Liver (tissue), 9 donors: ENCODE measurements around the gene RNF175. TPM values are rescaled to one million over a fixed set of nuclear protein-coding genes. Genes with fewer than 3 reads are reported as not detected.

ENCODE experiments used
- DNase-seq: peaks from one replicate; pipeline ENCODE4 v3.0.0-alpha.2; 2017; ENCODE audit warnings: low spot score
- H3K27ac ChIP-seq, 2 donors: one replicate each; pipeline ENCODE4 v1.7.0; 2013; ENCODE audit warnings: inconsistent platforms in 2 of 2, low read length in 2 of 2, control low read depth in 1 of 2, low read depth in 1 of 2, mild to moderate bottlenecking in 1 of 2
- H3K27me3 ChIP-seq, 4 donors: one replicate each; pipeline versions ENCODE4 v1.6.1 to v1.7.0; 2013; ENCODE audit warnings: low read length in 3 of 4, inconsistent platforms in 1 of 4, mild to moderate bottlenecking in 1 of 4, moderate library complexity in 1 of 4; ENCODE audit not compliant: control insufficient read depth in 4 of 4, insufficient read depth in 4 of 4
- H3K36me3 ChIP-seq, 4 donors: one replicate each; pipeline versions ENCODE4 v1.6.1 to v1.7.0; 2013; ENCODE audit warnings: low read length in 3 of 4, mild to moderate bottlenecking in 3 of 4, low read depth in 1 of 4, moderate library complexity in 1 of 4; ENCODE audit not compliant: control insufficient read depth in 4 of 4, insufficient read depth in 3 of 4
- H3K4me1 ChIP-seq, 4 donors: one replicate each; pipeline versions ENCODE4 v1.6.1 to v1.7.0; 2013; ENCODE audit warnings: low read length in 3 of 4, mild to moderate bottlenecking in 3 of 4, moderate library complexity in 1 of 4; ENCODE audit not compliant: control insufficient read depth in 4 of 4, insufficient read depth in 4 of 4
- H3K4me3 ChIP-seq, 3 donors: one replicate each; pipeline versions ENCODE4 v1.6.1 to v1.7.0; 2013; ENCODE audit warnings: low read length in 3 of 3, control low read depth in 1 of 3, low read depth in 1 of 3, mild to moderate bottlenecking in 1 of 3
- H3K9ac ChIP-seq, 2 donors: one replicate each; pipeline ENCODE4 v1.7.0; 2013; ENCODE audit warnings: low read length in 2 of 2, mild to moderate bottlenecking in 2 of 2, moderate library complexity in 2 of 2, control low read depth in 1 of 2, low read depth in 1 of 2
- H3K9me3 ChIP-seq, 4 donors: one replicate each; pipeline versions ENCODE4 v1.6.1 to v1.7.0; 2013; ENCODE audit warnings: low read length in 3 of 4; ENCODE audit not compliant: control insufficient read depth in 4 of 4
- EGR1 ChIP-seq, 2 donors: IDR thresholded peaks; 2 replicates each; pipeline ENCODE4 v1.6.1; 2016 to 2018; ENCODE audit warnings: antibody characterized with exemption in 2 of 2, low read depth in 2 of 2
- FOXA1 ChIP-seq: IDR thresholded peaks from 2 replicates; pipeline ENCODE4 v1.6.1; 2016; ENCODE audit warnings: antibody characterized with exemption
- FOXA2 ChIP-seq: IDR thresholded peaks from 2 replicates; pipeline ENCODE4 v1.6.1; 2016; ENCODE audit warnings: antibody characterized with exemption
- GABPA ChIP-seq, 2 donors: IDR thresholded peaks in 1 of 2; conservative IDR thresholded peaks in 1 of 2; 2 replicates each; pipeline ENCODE4 v1.6.1; 2016; ENCODE audit warnings: antibody characterized with exemption in 2 of 2, mild to moderate bottlenecking in 1 of 2, moderate library complexity in 1 of 2
- HNF4A ChIP-seq, 2 donors: conservative IDR thresholded peaks; 2 replicates each; pipeline ENCODE4 v1.6.1; 2016; ENCODE audit warnings: antibody characterized with exemption in 2 of 2, mild to moderate bottlenecking in 2 of 2
- HNF4G ChIP-seq: IDR thresholded peaks from 2 replicates; pipeline ENCODE4 v1.6.1; 2016; ENCODE audit warnings: antibody characterized with exemption
- JUND ChIP-seq, 2 donors: IDR thresholded peaks; 2 replicates each; pipeline ENCODE4 v1.6.1; 2016; ENCODE audit warnings: antibody characterized with exemption in 2 of 2
- RAD21 ChIP-seq, 2 donors: IDR thresholded peaks; 2 replicates each; pipeline ENCODE4 v1.6.1; 2016; ENCODE audit warnings: antibody characterized with exemption in 2 of 2, mild to moderate bottlenecking in 2 of 2
- RXRA ChIP-seq, 2 donors: IDR thresholded peaks; 2 replicates each; pipeline ENCODE4 v1.6.1; 2017 to 2018; ENCODE audit warnings: antibody characterized with exemption in 2 of 2, mild to moderate bottlenecking in 1 of 2
- SP1 ChIP-seq: IDR thresholded peaks from 2 replicates; pipeline ENCODE4 v1.6.1; 2018; ENCODE audit warnings: antibody characterized with exemption, mild to moderate bottlenecking
- TAF1 ChIP-seq: conservative IDR thresholded peaks from 2 replicates; pipeline ENCODE4 v1.6.1; 2016; ENCODE audit warnings: antibody characterized with exemption, mild to moderate bottlenecking
- YY1 ChIP-seq: IDR thresholded peaks from 2 replicates; pipeline ENCODE4 v1.6.1; 2016; ENCODE audit warnings: antibody characterized with exemption, mild to moderate bottlenecking
- WGBS: extraction: QIAGEN DNeasy Blood & Tissue Kit; methylation state at CpG from one replicate; pipeline ENCODE4 v1.1.7; 2013; 5-methylcytosine and 5-hydroxymethylcytosine counted together
- polyA plus RNA-seq, 2 donors: library from polyadenylated mRNA; stranded (reverse) in 1 of 2; unstranded in 1 of 2; fragments of 200-250 nt in 1 of 2; fragments of >200 nt in 1 of 2; fragmentation: Nextera tagmentation in 1 of 2; extraction: Ambion mirVana in 1 of 2; gene quantifications; one replicate each; pipeline versions ENCODE4 v1.2.1 to v1.2.3, GENCODE V29; 2013 to 2015
- total RNA-seq, 2 donors: library from RNA; depleted of rRNA; stranded (reverse); fragments of >200 nt; gene quantifications; one replicate each; pipeline ENCODE4 v1.2.3, GENCODE V29; 2014
- TF ChIP-seq, protein P1 (sequence below): IDR thresholded peaks from 2 replicates; pipeline ENCODE4 v1.6.1; 2016; ENCODE audit warnings: antibody characterized with exemption
- TF ChIP-seq, protein P2 (sequence below): fragments of 150-350 bp; IDR thresholded peaks from 2 replicates; pipeline ENCODE4 v1.5.1; 2017; ENCODE audit warnings: improper control_type of control experiment, low read depth, low read length; ENCODE audit not compliant: missing input control
- TF ChIP-seq, protein P3 (sequence below): IDR thresholded peaks from 2 replicates; pipeline ENCODE4 v1.6.1; 2016; ENCODE audit warnings: antibody characterized with exemption
- TF ChIP-seq, protein P4 (sequence below): IDR thresholded peaks from 2 replicates; pipeline ENCODE4 v1.6.1; 2016; ENCODE audit warnings: antibody characterized with exemption, mild to moderate bottlenecking
- donor health status: healthy.
- donor health status: healthy.
- donor health status: healthy.
- donor health status: healthy.
- donor health status: healthy.

Gene RNF175
- total and polyA plus RNA-seq, 4 donors, result 0.08 to 0.65 (median 0.24) TPM; not detected in 1

DNA sequence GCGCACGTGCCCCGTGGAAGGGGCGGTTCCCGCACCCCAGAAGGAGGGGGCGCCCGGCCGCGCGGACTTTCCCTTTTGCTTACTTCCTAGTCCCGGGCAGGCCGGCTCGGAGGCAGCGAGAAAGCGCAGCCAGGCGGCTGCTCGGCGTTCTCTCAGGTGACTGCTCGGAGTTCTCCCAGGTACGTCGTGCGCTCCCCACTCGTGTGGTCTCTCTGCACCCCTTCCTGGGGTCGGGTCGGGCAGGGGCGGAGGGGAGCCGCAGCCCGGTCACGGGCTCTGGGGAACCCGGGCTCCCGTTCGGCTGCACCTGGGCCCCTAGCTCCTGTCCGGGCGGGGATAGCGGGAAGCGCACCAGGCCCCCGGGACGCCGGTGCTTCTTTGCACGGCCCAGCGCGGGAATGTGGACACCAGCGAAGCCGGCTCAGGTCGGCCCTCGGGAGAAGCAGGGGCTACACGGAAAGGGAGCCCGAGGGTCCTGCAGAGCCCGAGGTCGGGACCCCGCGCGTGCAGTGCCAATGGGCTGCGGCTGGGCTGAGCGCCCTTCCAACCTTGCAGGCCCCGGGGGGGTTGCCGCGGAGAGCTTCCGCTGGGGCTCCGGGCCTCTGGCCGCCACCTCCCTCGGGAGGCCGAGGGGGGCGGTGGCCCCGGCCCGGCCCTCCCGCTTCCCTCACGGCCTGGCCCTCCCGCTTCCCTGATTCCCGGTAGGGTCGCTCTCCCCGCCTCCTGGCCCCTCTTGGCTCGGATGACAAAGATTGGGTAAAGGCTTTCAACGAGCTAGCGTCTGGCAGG lies 75.4 kb downstream of the RNF175 start, which contains the start of gene TLR2:
Gene TLR2, plus strand, starts transcription at position 99 of the 789 bp plus-strand sequence. CDS start 18,628 bp downstream, outside the sequence.
- Histone ChIP-seq H3K27ac (peak within 1 kb of the TSS; percentile 6 to 55), H3K4me1 (peaks cover 5 to 16% (median 10%) of the 10 kb centered on the region in 4 donors), H3K36me3 (peaks cover 0 to 4% (median 0%) of the 10 kb centered on the region in 4 donors), H3K9me3 (no peaks in the 10 kb centered on the region), H3K4me3 (peak within 1 kb of the TSS; percentile 65 to 73 (median 73)), H3K27me3 (no peaks in the 10 kb centered on the region), H3K9ac (peak within 1 kb of the TSS in 1 of 2 donors; percentile 58)
- peak; percentile 39 for DNase-seq
- TF ChIP-seq HNF4G (no peak), RXRA (IDR thresholded peaks at IDR 0.05) (peak in 1 of 2 donors; percentile 17), HNF4A (conservative IDR thresholded peaks at IDR 0.05) (peak in 1 of 2 donors; percentile 54), RAD21 (IDR thresholded peaks at IDR 0.05) (no peak), FOXA1 (no peak), YY1 (peak; percentile 33), TAF1 (no peak)
- TF ChIP-seq, protein P1, sequence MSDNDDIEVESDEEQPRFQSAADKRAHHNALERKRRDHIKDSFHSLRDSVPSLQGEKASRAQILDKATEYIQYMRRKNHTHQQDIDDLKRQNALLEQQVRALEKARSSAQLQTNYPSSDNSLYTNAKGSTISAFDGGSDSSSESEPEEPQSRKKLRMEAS, result no peak
- TF ChIP-seq, protein P2, sequence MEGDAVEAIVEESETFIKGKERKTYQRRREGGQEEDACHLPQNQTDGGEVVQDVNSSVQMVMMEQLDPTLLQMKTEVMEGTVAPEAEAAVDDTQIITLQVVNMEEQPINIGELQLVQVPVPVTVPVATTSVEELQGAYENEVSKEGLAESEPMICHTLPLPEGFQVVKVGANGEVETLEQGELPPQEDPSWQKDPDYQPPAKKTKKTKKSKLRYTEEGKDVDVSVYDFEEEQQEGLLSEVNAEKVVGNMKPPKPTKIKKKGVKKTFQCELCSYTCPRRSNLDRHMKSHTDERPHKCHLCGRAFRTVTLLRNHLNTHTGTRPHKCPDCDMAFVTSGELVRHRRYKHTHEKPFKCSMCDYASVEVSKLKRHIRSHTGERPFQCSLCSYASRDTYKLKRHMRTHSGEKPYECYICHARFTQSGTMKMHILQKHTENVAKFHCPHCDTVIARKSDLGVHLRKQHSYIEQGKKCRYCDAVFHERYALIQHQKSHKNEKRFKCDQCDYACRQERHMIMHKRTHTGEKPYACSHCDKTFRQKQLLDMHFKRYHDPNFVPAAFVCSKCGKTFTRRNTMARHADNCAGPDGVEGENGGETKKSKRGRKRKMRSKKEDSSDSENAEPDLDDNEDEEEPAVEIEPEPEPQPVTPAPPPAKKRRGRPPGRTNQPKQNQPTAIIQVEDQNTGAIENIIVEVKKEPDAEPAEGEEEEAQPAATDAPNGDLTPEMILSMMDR, result no peak
- TF ChIP-seq, protein P3, sequence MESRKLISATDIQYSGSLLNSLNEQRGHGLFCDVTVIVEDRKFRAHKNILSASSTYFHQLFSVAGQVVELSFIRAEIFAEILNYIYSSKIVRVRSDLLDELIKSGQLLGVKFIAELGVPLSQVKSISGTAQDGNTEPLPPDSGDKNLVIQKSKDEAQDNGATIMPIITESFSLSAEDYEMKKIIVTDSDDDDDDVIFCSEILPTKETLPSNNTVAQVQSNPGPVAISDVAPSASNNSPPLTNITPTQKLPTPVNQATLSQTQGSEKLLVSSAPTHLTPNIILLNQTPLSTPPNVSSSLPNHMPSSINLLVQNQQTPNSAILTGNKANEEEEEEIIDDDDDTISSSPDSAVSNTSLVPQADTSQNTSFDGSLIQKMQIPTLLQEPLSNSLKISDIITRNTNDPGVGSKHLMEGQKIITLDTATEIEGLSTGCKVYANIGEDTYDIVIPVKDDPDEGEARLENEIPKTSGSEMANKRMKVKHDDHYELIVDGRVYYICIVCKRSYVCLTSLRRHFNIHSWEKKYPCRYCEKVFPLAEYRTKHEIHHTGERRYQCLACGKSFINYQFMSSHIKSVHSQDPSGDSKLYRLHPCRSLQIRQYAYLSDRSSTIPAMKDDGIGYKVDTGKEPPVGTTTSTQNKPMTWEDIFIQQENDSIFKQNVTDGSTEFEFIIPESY, result no peak
- WGBS, result 1% methylated on average over 75 of the region's 75 CpGs

DNA sequence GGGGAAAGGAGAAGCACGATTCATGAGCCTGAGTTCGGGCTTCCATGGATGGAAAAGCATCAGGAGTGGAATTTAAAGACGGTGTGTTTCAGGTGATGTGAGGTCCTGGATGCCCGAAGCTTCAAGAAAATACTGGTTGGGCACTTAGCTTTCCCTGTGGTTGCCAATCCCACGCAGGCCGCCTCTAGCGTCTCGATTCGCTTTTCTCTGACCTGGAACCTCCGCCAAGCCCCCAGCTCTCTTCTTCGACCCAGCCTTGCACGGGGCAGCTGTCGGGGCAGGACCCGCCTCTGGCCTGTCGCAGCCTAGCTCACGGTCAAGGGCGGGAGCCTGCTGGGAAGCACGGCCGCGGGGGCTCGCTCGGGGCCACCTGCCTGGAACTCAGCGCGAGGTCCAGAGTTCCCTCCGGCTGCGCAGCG lies 76.1 kb downstream of the RNF175 start:
- Histone ChIP-seq H3K9me3 (no peaks in the 10 kb centered on the region), H3K4me3 (peak overlapping the region; percentile 25 to 73 (median 65)), H3K27ac (peak overlapping the region in 1 of 2 donors; percentile 55), H3K9ac (no peak overlapping the region), H3K4me1 (peaks cover 5 to 16% (median 10%) of the 10 kb centered on the region in 4 donors), H3K36me3 (peaks cover 0 to 3% (median 0%) of the 10 kb centered on the region in 4 donors), H3K27me3 (no peaks in the 10 kb centered on the region)
- DNase-seq, result peak; percentile 60
- TF ChIP-seq JUND (IDR thresholded peaks at IDR 0.05) (no peak), EGR1 (IDR thresholded peaks at IDR 0.05; ENCODE audit: low read depth in 2 of 2) (no peak), HNF4G (no peak), RAD21 (IDR thresholded peaks at IDR 0.05) (no peak), FOXA2 (no peak), FOXA1 (no peak), TAF1 (no peak), SP1 (no peak), GABPA (IDR thresholded peaks at IDR 0.05 in 1 of 2, conservative IDR thresholded peaks at IDR 0.05 in 1 of 2) (no peak), HNF4A (conservative IDR thresholded peaks at IDR 0.05) (peak in 1 of 2 donors; percentile 70), RXRA (IDR thresholded peaks at IDR 0.05) (no peak), YY1 (no peak)
- TF ChIP-seq, protein P1, result peak; percentile 15
- TF ChIP-seq, protein P2, result no peak
- TF ChIP-seq, protein P3, result no peak
- TF ChIP-seq, protein P4, sequence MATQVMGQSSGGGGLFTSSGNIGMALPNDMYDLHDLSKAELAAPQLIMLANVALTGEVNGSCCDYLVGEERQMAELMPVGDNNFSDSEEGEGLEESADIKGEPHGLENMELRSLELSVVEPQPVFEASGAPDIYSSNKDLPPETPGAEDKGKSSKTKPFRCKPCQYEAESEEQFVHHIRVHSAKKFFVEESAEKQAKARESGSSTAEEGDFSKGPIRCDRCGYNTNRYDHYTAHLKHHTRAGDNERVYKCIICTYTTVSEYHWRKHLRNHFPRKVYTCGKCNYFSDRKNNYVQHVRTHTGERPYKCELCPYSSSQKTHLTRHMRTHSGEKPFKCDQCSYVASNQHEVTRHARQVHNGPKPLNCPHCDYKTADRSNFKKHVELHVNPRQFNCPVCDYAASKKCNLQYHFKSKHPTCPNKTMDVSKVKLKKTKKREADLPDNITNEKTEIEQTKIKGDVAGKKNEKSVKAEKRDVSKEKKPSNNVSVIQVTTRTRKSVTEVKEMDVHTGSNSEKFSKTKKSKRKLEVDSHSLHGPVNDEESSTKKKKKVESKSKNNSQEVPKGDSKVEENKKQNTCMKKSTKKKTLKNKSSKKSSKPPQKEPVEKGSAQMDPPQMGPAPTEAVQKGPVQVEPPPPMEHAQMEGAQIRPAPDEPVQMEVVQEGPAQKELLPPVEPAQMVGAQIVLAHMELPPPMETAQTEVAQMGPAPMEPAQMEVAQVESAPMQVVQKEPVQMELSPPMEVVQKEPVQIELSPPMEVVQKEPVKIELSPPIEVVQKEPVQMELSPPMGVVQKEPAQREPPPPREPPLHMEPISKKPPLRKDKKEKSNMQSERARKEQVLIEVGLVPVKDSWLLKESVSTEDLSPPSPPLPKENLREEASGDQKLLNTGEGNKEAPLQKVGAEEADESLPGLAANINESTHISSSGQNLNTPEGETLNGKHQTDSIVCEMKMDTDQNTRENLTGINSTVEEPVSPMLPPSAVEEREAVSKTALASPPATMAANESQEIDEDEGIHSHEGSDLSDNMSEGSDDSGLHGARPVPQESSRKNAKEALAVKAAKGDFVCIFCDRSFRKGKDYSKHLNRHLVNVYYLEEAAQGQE, result no peak
- 10% methylated on average over 27 of the region's 27 CpGs for WGBS
